ENCODE measurements around the gene GABRB1. TPM values are rescaled to one million over a fixed set of nuclear protein-coding genes. Genes with fewer than 3 reads are reported as not detected.
"Not testable (repeated sequence)": the region's sequence is repeated elsewhere in the genome, so short reads cannot be mapped to it uniquely, and the experiment has no call there.

Gene GABRB1
- total RNA-seq, 5 donors from 2014 or later (not counting 1 experiment from before 2014, with no cell fraction given): not detected

- ATAC-seq (replicated peaks in 1 of 4) (no peak), DNase-seq (no peak)
- H3K9me3 Mint-ChIP-seq: no peaks in the 10 kb centered on the region
- WGBS (ENCODE audit: insufficient coverage): 33% methylated on average over 1 of the region's 1 CpG
- no peak overlapping the region for H3K27ac ChIP-seq (ENCODE audit: low read length)
- H3K9me3 ChIP-seq: no peaks in the 10 kb centered on the region
- H3K4me1 ChIP-seq (ENCODE audit: control insufficient read depth in 1 of 2, extremely low read depth in 1 of 2, insufficient read depth in 2 of 2, low read length in 2 of 2): no peaks in the 10 kb centered on the region
- H3K4me3 Mint-ChIP-seq: no peak overlapping the region
- H3K36me3 ChIP-seq (ENCODE audit: control insufficient read depth in 2 of 2, extremely low read depth in 1 of 2, insufficient read depth in 1 of 2, low read length in 1 of 2): no peaks in the 10 kb centered on the region
- H3K27me3 Mint-ChIP-seq: peaks cover 0 to 7% of the 10 kb centered on the region in 2 donors
- ChIA-PET CTCF (interaction anchor here in 1 of 2 donors (0.6 kb wide), 1 partner anchor 938 kb away, joined by 5 read pairs; no protein-coding TSS in a partner anchor), POLR2A (no interaction called here)
- H3K4me3 ChIP-seq (ENCODE audit: control insufficient read depth in 1 of 2, extremely low read depth in 1 of 2, low read length in 1 of 2): no peak overlapping the region
- H3K27ac Mint-ChIP-seq: no peak overlapping the region
- no peaks in the 10 kb centered on the region for H3K36me3 Mint-ChIP-seq
- no peaks in the 10 kb centered on the region for H3K27me3 ChIP-seq (replicated peaks in 1 of 2; ENCODE audit: control insufficient read depth in 2 of 2, extremely low read depth in 1 of 2, insufficient read depth in 2 of 2, low read length in 1 of 2)
- H3K4me1 Mint-ChIP-seq: no peaks in the 10 kb centered on the region
Observed at GRCh38 chr4:47271291-47271690, 239.9 kb downstream of the GABRB1 start.

- no peaks in the 10 kb centered on the region for H3K36me3 Mint-ChIP-seq
- no peaks in the 10 kb centered on the region for H3K36me3 ChIP-seq (ENCODE audit: control insufficient read depth in 2 of 2, extremely low read depth in 1 of 2, insufficient read depth in 1 of 2, low read length in 1 of 2)
- no peak overlapping the region for H3K27ac Mint-ChIP-seq
- DNase-seq (no peak), ATAC-seq (replicated peaks in 1 of 4) (no peak)
- H3K4me3 Mint-ChIP-seq: no peak overlapping the region
- peaks cover 0 to 4% (median 2%) of the 10 kb centered on the region in 3 donors for H3K9me3 Mint-ChIP-seq
- ChIA-PET POLR2A (no interaction called here), CTCF (no interaction called here)
- no peaks in the 10 kb centered on the region for H3K4me1 Mint-ChIP-seq
- no peaks in the 10 kb centered on the region for H3K9me3 ChIP-seq
- H3K27me3 ChIP-seq (replicated peaks in 1 of 2; ENCODE audit: control insufficient read depth in 2 of 2, extremely low read depth in 1 of 2, insufficient read depth in 2 of 2, low read length in 1 of 2): no peaks in the 10 kb centered on the region
- peaks cover 0 to 4% of the 10 kb centered on the region in 2 donors for H3K27me3 Mint-ChIP-seq
- no peak overlapping the region for H3K4me3 ChIP-seq (ENCODE audit: control insufficient read depth in 1 of 2, extremely low read depth in 1 of 2, low read length in 1 of 2)
- H3K27ac ChIP-seq (ENCODE audit: low read length): no peak overlapping the region
- H3K4me1 ChIP-seq (ENCODE audit: control insufficient read depth in 1 of 2, extremely low read depth in 1 of 2, insufficient read depth in 2 of 2, low read length in 2 of 2): no peaks in the 10 kb centered on the region
- WGBS (ENCODE audit: insufficient coverage): 25% methylated on average over 1 of the region's 2 CpGs
Observed at GRCh38 chr4:47274901-47275300, 243.5 kb downstream of the GABRB1 start.

- H3K4me3 ChIP-seq (ENCODE audit: control insufficient read depth in 1 of 2, extremely low read depth in 1 of 2, low read length in 1 of 2): no peak overlapping the region
- DNase-seq (no peak), ATAC-seq (replicated peaks in 1 of 4) (no peak)
- ChIA-PET CTCF (no interaction called here), POLR2A (no interaction called here)
- Mint-ChIP-seq H3K9me3 (peaks cover 0 to 4% (median 2%) of the 10 kb centered on the region in 3 donors), H3K36me3 (no peaks in the 10 kb centered on the region), H3K4me1 (no peaks in the 10 kb centered on the region), H3K4me3 (no peak overlapping the region), H3K27ac (no peak overlapping the region), H3K27me3 (peaks cover 0 to 4% of the 10 kb centered on the region in 2 donors)
- no peaks in the 10 kb centered on the region for H3K27me3 ChIP-seq (replicated peaks in 1 of 2; ENCODE audit: control insufficient read depth in 2 of 2, extremely low read depth in 1 of 2, insufficient read depth in 2 of 2, low read length in 1 of 2)
- H3K4me1 ChIP-seq (ENCODE audit: control insufficient read depth in 1 of 2, extremely low read depth in 1 of 2, insufficient read depth in 2 of 2, low read length in 2 of 2): no peaks in the 10 kb centered on the region
- no peaks in the 10 kb centered on the region for H3K9me3 ChIP-seq
- no peak overlapping the region for H3K27ac ChIP-seq (ENCODE audit: low read length)
- WGBS (ENCODE audit: insufficient coverage): 50% methylated on average over 1 of the region's 2 CpGs
- no peaks in the 10 kb centered on the region for H3K36me3 ChIP-seq (ENCODE audit: control insufficient read depth in 2 of 2, extremely low read depth in 1 of 2, insufficient read depth in 1 of 2, low read length in 1 of 2)
Observed at GRCh38 chr4:47275595-47275994, 244.2 kb downstream of the GABRB1 start.

- H3K27ac ChIP-seq (ENCODE audit: low read length): no peak overlapping the region
- Mint-ChIP-seq H3K27ac (no peak overlapping the region), H3K9me3 (peaks cover 0 to 8% (median 2%) of the 10 kb centered on the region in 3 donors), H3K27me3 (peaks cover 0 to 4% of the 10 kb centered on the region in 2 donors), H3K4me1 (no peaks in the 10 kb centered on the region), H3K4me3 (no peak overlapping the region), H3K36me3 (no peaks in the 10 kb centered on the region)
- H3K27me3 ChIP-seq (replicated peaks in 1 of 2; ENCODE audit: control insufficient read depth in 2 of 2, extremely low read depth in 1 of 2, insufficient read depth in 2 of 2, low read length in 1 of 2): no peaks in the 10 kb centered on the region
- no peaks in the 10 kb centered on the region for H3K36me3 ChIP-seq (ENCODE audit: control insufficient read depth in 2 of 2, extremely low read depth in 1 of 2, insufficient read depth in 1 of 2, low read length in 1 of 2)
- no peaks in the 10 kb centered on the region for H3K4me1 ChIP-seq (ENCODE audit: control insufficient read depth in 1 of 2, extremely low read depth in 1 of 2, insufficient read depth in 2 of 2, low read length in 2 of 2)
- POLR2A ChIA-PET: no interaction called here
- CTCF ChIA-PET: no interaction called here
- no peaks in the 10 kb centered on the region for H3K9me3 ChIP-seq
- no peak overlapping the region for H3K4me3 ChIP-seq (ENCODE audit: control insufficient read depth in 1 of 2, extremely low read depth in 1 of 2, low read length in 1 of 2)
- ATAC-seq (replicated peaks in 1 of 4) (no peak), DNase-seq (no peak)
- WGBS (ENCODE audit: insufficient coverage): 40% methylated on average over 2 of the region's 2 CpGs
Observed at GRCh38 chr4:47278631-47279030, 247.3 kb downstream of the GABRB1 start.

GRCh38 chr4:47287735-47288134, 256.4 kb downstream of the GABRB1 start:
- Histone ChIP-seq H3K27ac (ENCODE audit: low read length) (no peak overlapping the region), H3K36me3 (ENCODE audit: control insufficient read depth in 2 of 2, extremely low read depth in 1 of 2, insufficient read depth in 1 of 2, low read length in 1 of 2) (no peaks in the 10 kb centered on the region), H3K4me1 (ENCODE audit: control insufficient read depth in 1 of 2, extremely low read depth in 1 of 2, insufficient read depth in 2 of 2, low read length in 2 of 2) (no peaks in the 10 kb centered on the region), H3K27me3 (replicated peaks in 1 of 2; ENCODE audit: control insufficient read depth in 2 of 2, extremely low read depth in 1 of 2, insufficient read depth in 2 of 2, low read length in 1 of 2) (no peaks in the 10 kb centered on the region), H3K4me3 (ENCODE audit: control insufficient read depth in 1 of 2, extremely low read depth in 1 of 2, low read length in 1 of 2) (no peak overlapping the region), H3K9me3 (no peaks in the 10 kb centered on the region)
- H3K36me3 Mint-ChIP-seq: no peaks in the 10 kb centered on the region
- no peak for ATAC-seq (replicated peaks in 1 of 4)
- no peaks in the 10 kb centered on the region for H3K4me1 Mint-ChIP-seq
- POLR2A ChIA-PET: no interaction called here
- H3K27ac Mint-ChIP-seq: no peak overlapping the region
- CTCF ChIA-PET: no interaction called here
- no peak overlapping the region for H3K4me3 Mint-ChIP-seq
- no CpG with 5 or more reads among the region's 2 CpGs for WGBS (ENCODE audit: insufficient coverage)
- DNase-seq: no peak
- H3K27me3 Mint-ChIP-seq: peaks cover 3 to 4% of the 10 kb centered on the region in 2 donors
- peaks cover 0 to 3% (median 0%) of the 10 kb centered on the region in 3 donors for H3K9me3 Mint-ChIP-seq

GRCh38 chr4:47289805-47290204, 258.4 kb downstream of the GABRB1 start:
- Mint-ChIP-seq H3K27ac (no peak overlapping the region), H3K4me1 (no peaks in the 10 kb centered on the region), H3K27me3 (peaks cover 0 to 4% of the 10 kb centered on the region in 2 donors), H3K4me3 (no peak overlapping the region), H3K36me3 (no peaks in the 10 kb centered on the region), H3K9me3 (no peaks in the 10 kb centered on the region)
- no peak overlapping the region for H3K4me3 ChIP-seq (ENCODE audit: control insufficient read depth in 1 of 2, extremely low read depth in 1 of 2, low read length in 1 of 2)
- no peak overlapping the region for H3K27ac ChIP-seq (ENCODE audit: low read length)
- CTCF ChIA-PET: no interaction called here
- POLR2A ChIA-PET: no interaction called here
- no peaks in the 10 kb centered on the region for H3K4me1 ChIP-seq (ENCODE audit: control insufficient read depth in 1 of 2, extremely low read depth in 1 of 2, insufficient read depth in 2 of 2, low read length in 2 of 2)
- ATAC-seq (replicated peaks in 1 of 4) (no peak), DNase-seq (no peak)
- no peaks in the 10 kb centered on the region for H3K36me3 ChIP-seq (ENCODE audit: control insufficient read depth in 2 of 2, extremely low read depth in 1 of 2, insufficient read depth in 1 of 2, low read length in 1 of 2)
- H3K27me3 ChIP-seq (replicated peaks in 1 of 2; ENCODE audit: control insufficient read depth in 2 of 2, extremely low read depth in 1 of 2, insufficient read depth in 2 of 2, low read length in 1 of 2): peaks cover 0 to 2% of the 10 kb centered on the region in 2 experiments
- no peaks in the 10 kb centered on the region for H3K9me3 ChIP-seq

GRCh38 chr4:47290873-47291272, 259.5 kb downstream of the GABRB1 start:
- H3K4me1 Mint-ChIP-seq; H3K27me3 Mint-ChIP-seq; H3K9me3 ChIP-seq; H3K36me3 ChIP-seq (ENCODE audit: control insufficient read depth in 2 of 2, extremely low read depth in 1 of 2, insufficient read depth in 1 of 2, low read length in 1 of 2); H3K27ac ChIP-seq (ENCODE audit: low read length); H3K27ac Mint-ChIP-seq; POLR2A ChIA-PET; H3K4me1 ChIP-seq (ENCODE audit: control insufficient read depth in 1 of 2, extremely low read depth in 1 of 2, insufficient read depth in 2 of 2, low read length in 2 of 2); DNase-seq; H3K27me3 ChIP-seq (replicated peaks in 1 of 2; ENCODE audit: control insufficient read depth in 2 of 2, extremely low read depth in 1 of 2, insufficient read depth in 2 of 2, low read length in 1 of 2); H3K4me3 Mint-ChIP-seq; H3K4me3 ChIP-seq (ENCODE audit: control insufficient read depth in 1 of 2, extremely low read depth in 1 of 2, low read length in 1 of 2); ATAC-seq (replicated peaks in 1 of 4); H3K9me3 Mint-ChIP-seq; CTCF ChIA-PET; H3K36me3 Mint-ChIP-seq: not testable (repeated sequence)
- 80% methylated on average over 4 of the region's 4 CpGs for WGBS (ENCODE audit: insufficient coverage)
